ENCODE results near the gene CKAP2. TPM values are rescaled to one million over a fixed set of nuclear protein-coding genes. Genes with fewer than 3 reads are reported as not detected.

The CKAP2 gene
- total and polyA plus RNA-seq, 2 of the 8 experiments (the other 6 are each of a cell fraction or from before 2014, with no cell fraction given) = 8.3 to 70.7 TPM

DNA sequence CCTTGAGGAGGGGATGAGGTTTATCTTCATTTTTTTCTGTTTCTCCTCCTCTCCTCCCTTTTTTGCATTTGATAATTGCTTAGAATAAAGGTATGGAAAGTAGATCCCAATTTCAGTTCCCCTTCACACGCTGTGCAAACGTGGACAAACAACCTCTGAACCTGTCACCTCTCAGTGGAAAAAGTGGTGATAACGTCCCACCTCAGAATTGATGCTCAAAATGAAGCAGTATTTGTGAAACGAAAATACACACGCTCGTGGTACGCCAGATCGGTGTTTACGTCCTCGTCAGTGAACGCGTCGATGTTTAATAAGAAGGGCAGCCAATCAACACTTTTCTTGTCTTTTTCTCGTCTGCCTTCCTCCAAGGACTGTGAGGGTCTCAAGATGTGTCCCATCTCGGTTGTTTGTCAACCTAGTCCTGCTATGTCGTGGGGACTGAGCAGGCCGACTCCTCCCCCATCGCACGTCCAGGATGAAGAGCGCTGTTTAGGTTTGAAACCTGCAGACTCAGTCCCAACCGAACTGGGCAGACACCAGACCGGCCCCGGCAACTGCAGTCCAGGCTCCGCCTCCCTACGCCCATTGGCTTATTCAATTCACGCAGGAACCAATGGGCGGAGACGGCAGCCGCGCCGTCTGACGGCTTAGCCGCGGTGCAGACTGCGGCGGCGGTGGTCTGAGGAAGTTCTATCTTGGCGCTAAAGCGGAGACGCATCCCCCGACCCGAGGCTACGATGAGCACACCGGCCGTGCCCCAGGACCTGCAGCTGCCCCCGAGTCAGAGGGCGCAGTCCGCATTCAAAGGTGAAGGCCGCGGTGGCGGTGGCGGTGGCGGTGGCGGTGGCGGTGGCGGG, at the start of gene CKAP2 (continued):
- TF ChIP-seq KDM4A (IDR thresholded peaks at IDR 0.05; ENCODE audit: low read depth, low read length, severe bottlenecking) (peak; percentile 92), SIN3A (conservative IDR thresholded peaks at IDR 0.05 in 1 of 2, IDR thresholded peaks at IDR 0.05 in 1 of 2; ENCODE audit: low read depth in 1 of 2, low read length in 2 of 2) (0 out of 4 replicates have a peak, but pooled peaks of 1 of the 2 experiments have one; percentile 84), JUN (IDR thresholded peaks at IDR 0.05; ENCODE audit: low read depth, low read length) (no peak), TAF7 (optimal IDR thresholded peaks at IDR 0.05; ENCODE audit: borderline replicate concordance, low read depth, low read length) (peak; percentile 72), ZNF274 (IDR thresholded peaks at IDR 0.05; ENCODE audit: borderline replicate concordance, extremely low read depth, low read length) (no peak), SP4 (IDR thresholded peaks at IDR 0.05; ENCODE audit: low read length) (no peak), ASH2L (IDR thresholded peaks at IDR 0.05; ENCODE audit: low read length) (peak; percentile 97), SIRT6 (IDR thresholded peaks at IDR 0.05; ENCODE audit: low read length) (no peak), CEBPB (IDR thresholded peaks at IDR 0.05; ENCODE audit: low read depth, low read length) (no peak), TBP (IDR thresholded peaks at IDR 0.05; ENCODE audit: low read depth, low read length) (peak; percentile 85), HDAC6 (IDR thresholded peaks at IDR 0.05; ENCODE audit: low read depth, low read length) (no peak), CHD1 (IDR thresholded peaks at IDR 0.05; ENCODE audit: low read depth, low read length) (no peak), RBBP5 (IDR thresholded peaks at IDR 0.05; ENCODE audit: borderline replicate concordance, low read depth, low read length) (peak; percentile 79; the same call in 1 of the 2 replicates), JUND (IDR thresholded peaks at IDR 0.05; ENCODE audit: low read length) (no peak), SP2 (IDR thresholded peaks at IDR 0.05; ENCODE audit: low read length) (no peak), CBX5 (IDR thresholded peaks at IDR 0.05; ENCODE audit: low read depth, low read length) (no peak), YY1 (IDR thresholded peaks at IDR 0.05; ENCODE audit: low read depth, low read length) (no peak), SIX5 (IDR thresholded peaks at IDR 0.05; ENCODE audit: low read depth, low read length) (no peak), BACH1 (IDR thresholded peaks at IDR 0.05; ENCODE audit: low read length) (no peak)
- TF ChIP-seq, protein P1, sequence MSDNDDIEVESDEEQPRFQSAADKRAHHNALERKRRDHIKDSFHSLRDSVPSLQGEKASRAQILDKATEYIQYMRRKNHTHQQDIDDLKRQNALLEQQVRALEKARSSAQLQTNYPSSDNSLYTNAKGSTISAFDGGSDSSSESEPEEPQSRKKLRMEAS (IDR thresholded peaks at IDR 0.05) = peak; percentile 53; the same call in 1 of the 2 replicates
- TF ChIP-seq, protein P2, sequence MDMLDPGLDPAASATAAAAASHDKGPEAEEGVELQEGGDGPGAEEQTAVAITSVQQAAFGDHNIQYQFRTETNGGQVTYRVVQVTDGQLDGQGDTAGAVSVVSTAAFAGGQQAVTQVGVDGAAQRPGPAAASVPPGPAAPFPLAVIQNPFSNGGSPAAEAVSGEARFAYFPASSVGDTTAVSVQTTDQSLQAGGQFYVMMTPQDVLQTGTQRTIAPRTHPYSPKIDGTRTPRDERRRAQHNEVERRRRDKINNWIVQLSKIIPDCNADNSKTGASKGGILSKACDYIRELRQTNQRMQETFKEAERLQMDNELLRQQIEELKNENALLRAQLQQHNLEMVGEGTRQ (IDR thresholded peaks at IDR 0.05; ENCODE audit: low read length) = no peak
- TF ChIP-seq, protein P3, sequence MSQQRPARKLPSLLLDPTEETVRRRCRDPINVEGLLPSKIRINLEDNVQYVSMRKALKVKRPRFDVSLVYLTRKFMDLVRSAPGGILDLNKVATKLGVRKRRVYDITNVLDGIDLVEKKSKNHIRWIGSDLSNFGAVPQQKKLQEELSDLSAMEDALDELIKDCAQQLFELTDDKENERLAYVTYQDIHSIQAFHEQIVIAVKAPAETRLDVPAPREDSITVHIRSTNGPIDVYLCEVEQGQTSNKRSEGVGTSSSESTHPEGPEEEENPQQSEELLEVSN (IDR thresholded peaks at IDR 0.05) = no peak
- TF ChIP-seq, protein P4, sequence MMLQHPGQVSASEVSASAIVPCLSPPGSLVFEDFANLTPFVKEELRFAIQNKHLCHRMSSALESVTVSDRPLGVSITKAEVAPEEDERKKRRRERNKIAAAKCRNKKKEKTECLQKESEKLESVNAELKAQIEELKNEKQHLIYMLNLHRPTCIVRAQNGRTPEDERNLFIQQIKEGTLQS (IDR thresholded peaks at IDR 0.05; ENCODE audit: insufficient read depth, low read depth, low read length) = no peak

All from H1 (cell line).